ENCODE data around the gene MAP3K12.

The MAP3K12 gene

DNA sequence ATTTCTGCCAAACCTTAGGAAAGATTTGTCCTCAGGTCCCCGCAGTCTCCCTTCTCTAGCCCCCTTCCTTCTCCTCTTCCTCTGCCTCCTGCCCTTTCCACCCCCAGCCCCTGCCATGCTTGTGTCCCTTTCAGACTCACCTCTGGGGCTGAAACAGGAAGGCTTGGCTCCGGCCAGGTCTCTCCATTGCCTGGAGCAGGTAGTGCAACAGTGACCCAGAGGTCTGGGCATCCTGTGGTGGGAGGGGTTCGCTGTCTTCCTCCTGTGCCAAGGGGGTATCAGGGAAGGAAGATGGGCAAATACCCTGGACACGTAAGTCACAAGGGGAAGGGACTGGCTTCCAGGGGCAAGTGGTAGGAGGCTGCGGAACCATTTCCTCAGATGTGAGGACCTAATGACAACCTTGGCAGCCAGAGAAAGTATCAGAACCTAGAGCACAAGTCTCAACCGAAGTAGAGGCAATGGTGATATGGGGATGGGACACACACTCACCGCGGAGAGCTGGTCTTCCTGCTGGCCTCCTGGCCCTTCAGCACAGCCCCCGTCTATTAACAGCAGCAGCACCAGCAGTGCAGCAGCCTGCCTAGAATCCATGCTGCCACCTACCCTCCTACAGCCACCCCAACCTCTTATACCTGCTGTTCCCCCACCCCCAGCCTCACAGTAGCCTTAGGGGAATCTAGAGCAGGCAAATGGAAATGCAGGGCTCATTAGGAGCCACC is 7.8 kb upstream of the MAP3K12 start, which contains the start of gene NPFF:
Gene NPFF, minus strand, starts transcription at position 604 of the 722 bp plus-strand sequence. Its CDS starts 10 bp downstream, at position 594.
- H3K79me2 ChIP-seq (ENCODE audit: insufficient read depth, low read length): peaks cover 3% of the 10 kb centered on the region; the same call in 1 of the 2 replicates
- H4K20me1 ChIP-seq (ENCODE audit: insufficient read depth, low read length): no peaks in the 10 kb centered on the region
- H3K27me3 ChIP-seq (ENCODE audit: insufficient read depth, low read length): no peaks in the 10 kb centered on the region
- TF ChIP-seq, protein P1, sequence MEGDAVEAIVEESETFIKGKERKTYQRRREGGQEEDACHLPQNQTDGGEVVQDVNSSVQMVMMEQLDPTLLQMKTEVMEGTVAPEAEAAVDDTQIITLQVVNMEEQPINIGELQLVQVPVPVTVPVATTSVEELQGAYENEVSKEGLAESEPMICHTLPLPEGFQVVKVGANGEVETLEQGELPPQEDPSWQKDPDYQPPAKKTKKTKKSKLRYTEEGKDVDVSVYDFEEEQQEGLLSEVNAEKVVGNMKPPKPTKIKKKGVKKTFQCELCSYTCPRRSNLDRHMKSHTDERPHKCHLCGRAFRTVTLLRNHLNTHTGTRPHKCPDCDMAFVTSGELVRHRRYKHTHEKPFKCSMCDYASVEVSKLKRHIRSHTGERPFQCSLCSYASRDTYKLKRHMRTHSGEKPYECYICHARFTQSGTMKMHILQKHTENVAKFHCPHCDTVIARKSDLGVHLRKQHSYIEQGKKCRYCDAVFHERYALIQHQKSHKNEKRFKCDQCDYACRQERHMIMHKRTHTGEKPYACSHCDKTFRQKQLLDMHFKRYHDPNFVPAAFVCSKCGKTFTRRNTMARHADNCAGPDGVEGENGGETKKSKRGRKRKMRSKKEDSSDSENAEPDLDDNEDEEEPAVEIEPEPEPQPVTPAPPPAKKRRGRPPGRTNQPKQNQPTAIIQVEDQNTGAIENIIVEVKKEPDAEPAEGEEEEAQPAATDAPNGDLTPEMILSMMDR (IDR thresholded peaks at IDR 0.05; ENCODE audit: low read length): no peak
- no peak for TF ChIP-seq EZH2 (IDR thresholded peaks at IDR 0.05; ENCODE audit: borderline replicate concordance, low read length)
- H3K4me3 ChIP-seq (ENCODE audit: low read depth, low read length, poor library complexity, severe bottlenecking): no peak within 1 kb of the TSS
- H3K9me2 ChIP-seq (ENCODE audit: low read depth, low read length): no peaks in the 10 kb centered on the region
- no peaks in the 10 kb centered on the region for H3F3A ChIP-seq (ENCODE audit: insufficient read depth, low read length)
- no peak within 1 kb of the TSS for H2AFZ ChIP-seq (ENCODE audit: low read length)
- no peak within 1 kb of the TSS for H3K4me2 ChIP-seq (ENCODE audit: low read length)
- no peak within 1 kb of the TSS for H3K9ac ChIP-seq (ENCODE audit: low read length)
- peaks cover 40% of the 10 kb centered on the region; the same call in 1 of the 2 replicates for H3K36me3 ChIP-seq (ENCODE audit: insufficient read depth, low read length)
- peaks cover 10% of the 10 kb centered on the region for H3K4me1 ChIP-seq (ENCODE audit: insufficient read depth, low read length, severe bottlenecking)
- H3K9me3 ChIP-seq (ENCODE audit: low read length): no peaks in the 10 kb centered on the region
- no peak within 1 kb of the TSS for H3K27ac ChIP-seq (ENCODE audit: low read depth, low read length, poor library complexity, severe bottlenecking)

DNA sequence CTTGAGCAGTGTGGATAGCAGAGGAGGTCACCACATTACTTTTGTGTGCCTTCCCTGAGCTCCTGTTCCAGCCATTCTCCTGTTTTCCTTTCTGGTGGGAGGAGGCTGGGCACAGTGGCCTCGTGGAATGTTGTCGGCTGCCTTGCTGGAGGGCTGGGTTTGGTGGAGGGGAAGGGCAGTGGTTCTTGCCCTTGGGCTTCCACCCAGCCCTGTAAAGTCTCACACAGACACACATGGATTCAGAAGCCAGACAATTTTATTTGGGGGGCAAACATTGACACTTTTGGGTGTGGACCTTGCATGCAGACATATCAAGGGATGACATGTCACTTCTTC is 7.2 kb upstream of the MAP3K12 start:
- Histone ChIP-seq H3K9ac (ENCODE audit: low read length) (no peak overlapping the region), H3K27me3 (ENCODE audit: insufficient read depth, low read length) (no peaks in the 10 kb centered on the region), H3F3A (ENCODE audit: insufficient read depth, low read length) (no peaks in the 10 kb centered on the region), H3K4me2 (ENCODE audit: low read length) (no peak overlapping the region), H3K4me1 (ENCODE audit: insufficient read depth, low read length, severe bottlenecking) (peaks cover 15% of the 10 kb centered on the region), H4K20me1 (ENCODE audit: insufficient read depth, low read length) (no peaks in the 10 kb centered on the region), H3K9me2 (ENCODE audit: low read depth, low read length) (no peaks in the 10 kb centered on the region), H3K79me2 (ENCODE audit: insufficient read depth, low read length) (peaks cover 7% of the 10 kb centered on the region; the same call in 1 of the 2 replicates), H3K4me3 (ENCODE audit: low read depth, low read length, poor library complexity, severe bottlenecking) (no peak overlapping the region), H3K27ac (ENCODE audit: low read depth, low read length, poor library complexity, severe bottlenecking) (no peak overlapping the region), H2AFZ (ENCODE audit: low read length) (no peak overlapping the region), H3K36me3 (ENCODE audit: insufficient read depth, low read length) (peaks cover 40% of the 10 kb centered on the region; the same call in 1 of the 2 replicates), H3K9me3 (ENCODE audit: low read length) (no peaks in the 10 kb centered on the region)
- no peak for TF ChIP-seq EZH2 (IDR thresholded peaks at IDR 0.05; ENCODE audit: borderline replicate concordance, low read length)
- TF ChIP-seq, protein P1 (IDR thresholded peaks at IDR 0.05; ENCODE audit: low read length): no peak

DNA sequence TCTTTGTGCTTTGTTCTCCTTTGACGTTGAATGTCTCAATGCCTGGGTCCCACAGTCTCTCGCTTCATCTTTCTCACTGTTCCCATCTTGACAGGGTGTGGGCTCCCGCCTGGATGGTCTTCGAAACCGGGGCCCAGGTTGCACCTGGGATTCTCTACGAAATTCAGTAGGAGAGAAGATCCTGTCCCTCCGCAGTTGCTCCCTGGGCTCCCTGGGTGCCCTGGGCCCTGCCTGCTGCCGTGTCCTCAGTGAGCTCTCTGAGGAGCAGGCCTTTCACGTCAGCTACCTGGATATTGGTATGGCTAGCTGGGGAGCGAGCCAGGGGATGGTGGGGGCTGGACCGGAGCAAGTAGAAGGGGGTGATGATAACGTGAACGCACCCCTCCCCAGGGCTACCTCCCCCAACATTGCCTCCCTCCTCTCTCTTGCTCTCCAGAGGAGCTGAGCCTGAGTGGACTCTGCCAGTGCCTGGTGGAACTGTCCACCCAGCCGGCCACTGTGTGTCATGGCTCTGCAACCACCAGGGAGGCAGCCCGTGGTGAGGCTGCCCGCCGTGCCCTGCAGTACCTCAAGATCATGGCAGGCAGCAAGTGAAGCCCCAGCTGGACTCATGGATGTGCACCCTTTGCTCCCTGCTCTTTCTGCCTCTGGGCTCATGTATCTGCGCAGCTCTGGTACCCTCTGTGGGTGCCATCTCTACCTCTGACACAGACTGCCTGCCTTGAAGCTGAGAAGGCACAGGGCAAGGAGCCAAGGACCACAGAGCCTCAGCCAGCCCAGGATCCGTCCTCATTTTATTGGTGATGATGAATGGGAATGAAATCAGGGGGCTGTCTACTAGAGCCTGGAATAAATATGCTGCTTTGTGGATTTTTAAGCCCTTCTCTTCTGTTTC is 6.5 kb upstream of the MAP3K12 start:
- H3K4me2 ChIP-seq (ENCODE audit: low read length): no peak overlapping the region
- H3K9ac ChIP-seq (ENCODE audit: low read length): no peak overlapping the region
- no peak overlapping the region for H2AFZ ChIP-seq (ENCODE audit: low read length)
- H3K4me3 ChIP-seq (ENCODE audit: low read depth, low read length, poor library complexity, severe bottlenecking): no peak overlapping the region
- H3K9me2 ChIP-seq (ENCODE audit: low read depth, low read length): no peaks in the 10 kb centered on the region
- no peaks in the 10 kb centered on the region for H3F3A ChIP-seq (ENCODE audit: insufficient read depth, low read length)
- no peaks in the 10 kb centered on the region for H3K27me3 ChIP-seq (ENCODE audit: insufficient read depth, low read length)
- TF ChIP-seq, protein P1 (IDR thresholded peaks at IDR 0.05; ENCODE audit: low read length): no peak
- no peak for TF ChIP-seq EZH2 (IDR thresholded peaks at IDR 0.05; ENCODE audit: borderline replicate concordance, low read length)
- peaks cover 7% of the 10 kb centered on the region; the same call in 1 of the 2 replicates for H3K79me2 ChIP-seq (ENCODE audit: insufficient read depth, low read length)
- H3K27ac ChIP-seq (ENCODE audit: low read depth, low read length, poor library complexity, severe bottlenecking): no peak overlapping the region
- H3K9me3 ChIP-seq (ENCODE audit: low read length): no peaks in the 10 kb centered on the region
- H4K20me1 ChIP-seq (ENCODE audit: insufficient read depth, low read length): no peaks in the 10 kb centered on the region
- peaks cover 38% of the 10 kb centered on the region; the same call in 1 of the 2 replicates for H3K36me3 ChIP-seq (ENCODE audit: insufficient read depth, low read length)
- H3K4me1 ChIP-seq (ENCODE audit: insufficient read depth, low read length, severe bottlenecking): peaks cover 15% of the 10 kb centered on the region
